Spleen (tissue), 11 donors: Measurements from ENCODE around the gene ACKR3. TPM values are rescaled to one million over a fixed set of nuclear protein-coding genes. Genes with fewer than 3 reads are reported as not detected.

Experiments
- DNase-seq: peaks from one replicate; pipeline ENCODE4 v3.0.0-alpha.2; 2020
- H3K27ac ChIP-seq, 8 donors: fragments of 200-600 bp; sonication (generic) in 7 of 8; 1 replicate in 4 of 8; 2 replicates in 4 of 8; pipeline versions ENCODE4 v1.5.0 to v1.8.0; 2016 to 2021; ENCODE audit warnings: inconsistent platforms in 4 of 8, mild to moderate bottlenecking in 4 of 8, moderate library complexity in 1 of 8
- H3K27me3 ChIP-seq, 7 donors: fragments of 200-600 bp; sonication (generic) in 6 of 7; replicated peaks in 1 of 7; 1 replicate in 4 of 7; 2 replicates in 3 of 7; pipeline versions ENCODE4 v1.5.0 to v1.8.0; 2016 to 2021; ENCODE audit warnings: inconsistent platforms in 3 of 7, mild to moderate bottlenecking in 1 of 7
- H3K36me3 ChIP-seq, 6 donors: fragments of 200-600 bp; sonication (generic) in 5 of 6; 1 replicate in 4 of 6; 2 replicates in 2 of 6; pipeline versions ENCODE4 v1.5.0 to v1.8.0; 2016 to 2021; ENCODE audit warnings: inconsistent platforms in 2 of 6
- H3K4me1 ChIP-seq, 6 donors: fragments of 200-600 bp; sonication (generic) in 5 of 6; 1 replicate in 3 of 6; 2 replicates in 3 of 6; pipeline versions ENCODE4 v1.5.0 to v1.8.0; 2016 to 2021; ENCODE audit warnings: inconsistent platforms in 3 of 6
- H3K4me3 ChIP-seq, 8 donors: fragments of 200-600 bp; sonication (generic) in 7 of 8; 1 replicate in 4 of 8; 2 replicates in 4 of 8; pipeline versions ENCODE4 v1.5.0 to v1.8.0; 2016 to 2021; ENCODE audit warnings: inconsistent platforms in 4 of 8, mild to moderate bottlenecking in 4 of 8, moderate library complexity in 2 of 8
- H3K9me3 ChIP-seq, 8 donors: fragments of 200-600 bp; sonication (generic) in 7 of 8; 1 replicate in 4 of 8; 2 replicates in 4 of 8; pipeline versions ENCODE4 v1.5.0 to v1.8.0; 2016 to 2021; ENCODE audit warnings: inconsistent platforms in 4 of 8
- POLR2A ChIP-seq, 3 donors: fragments of 450-650 bp; IDR thresholded peaks; one replicate each; pipeline ENCODE4 v1.5.1; 2017; ENCODE audit warnings: antibody characterized with exemption in 3 of 3, mild to moderate bottlenecking in 1 of 3
- POLR2AphosphoS5 ChIP-seq, 3 donors: sonication (generic); formaldehyde crosslinking; IDR thresholded peaks; one replicate each; pipeline ENCODE4 v1.5.1; 2017; ENCODE audit warnings: antibody characterized with exemption in 3 of 3
- WGBS, 5 donors: extraction: QIAGEN DNeasy Blood & Tissue Kit in 3 of 5; methylation state at CpG; one replicate each; pipeline versions ENCODE4 v1.1.5 to v1.1.7; 2013 to 2018; 5-methylcytosine and 5-hydroxymethylcytosine counted together
- intact Hi-C: fragments of 100-400 bp; cut with DNase I; formaldehyde crosslinking; loops from one replicate; pipeline ENCODE4 v1.15.0; 2023; ENCODE audit warnings: low total_unique reads
- polyA plus RNA-seq, 3 donors: library from polyadenylated mRNA; stranded (reverse); fragments of 200-250 nt; gene quantifications; one replicate each; pipeline ENCODE4 v1.2.1, GENCODE V29; 2013
- total RNA-seq, 7 donors: library from RNA; depleted of rRNA in 3 of 7; stranded (reverse); fragments of >200 nt in 3 of 7; fragmentation: NEBNext Ultra II Directional in 4 of 7; extraction: Animal tissue kit (Norgen Biotek cat#: 25700) in 4 of 7; gene quantifications; one replicate each; pipeline versions ENCODE4 v1.1.0 to v1.2.1, GENCODE V29; 2016 to 2021
- TF ChIP-seq, protein P1 (sequence below), 11 experiments: fragments of 200-600 bp in 7 of 11; fragments of 450-650 bp in 4 of 11; sonication (generic) in 4 of 11; IDR thresholded peaks in 8 of 11; conservative IDR thresholded peaks in 3 of 11; 1 replicate in 7 of 11; 2 replicates in 4 of 11; pipeline versions ENCODE4 v1.4.0 to v1.8.0; 2016 to 2021; ENCODE audit warnings: antibody characterized with exemption in 11 of 11, inconsistent platforms in 4 of 11, mild to moderate bottlenecking in 1 of 11
- donor health status: healthy with polysubstance abuse.
- donor health status: DM: no; HTN: no; CAD: no; lungs with moderate emphysema.
- donor health status: DM: no; HTN: no; CAD: no.
- donor health status: Bipolar disorder and iron deficiency.
- donor health status: healthy.
- donor health status: DM: no; HTN: no; CAD: no.
- donor health status: DM: yes; HTN: yes; CAD: no.

Gene ACKR3
- total and polyA plus RNA-seq, 10 donors = 11.5 to 164 (median 67.0) TPM

DNA sequence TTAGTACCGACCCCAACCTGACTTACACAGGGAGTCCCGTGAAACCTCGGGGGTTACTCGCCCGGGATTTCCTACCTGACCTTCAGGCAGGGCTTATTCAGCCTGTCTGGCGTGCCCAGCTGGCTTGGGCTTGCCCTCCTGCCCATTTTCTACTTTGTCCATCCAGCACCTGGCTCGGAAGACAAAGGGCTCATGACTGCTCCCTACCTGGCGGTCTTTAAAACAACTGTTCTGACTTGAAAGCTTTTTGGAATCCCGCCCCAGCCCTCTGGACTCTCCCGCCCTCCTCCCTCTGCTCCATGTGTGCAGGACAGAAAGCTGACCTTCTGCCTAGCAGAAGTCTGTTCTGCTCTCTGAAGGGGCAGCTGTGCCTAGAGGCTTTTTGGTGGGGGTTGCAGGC, 43.1 kb downstream of the ACKR3 start:
- Histone ChIP-seq H3K27ac (no peak overlapping the region), H3K27me3 (peaks cover 0 to 30% (median 0%) of the 10 kb centered on the region in 7 donors), H3K9me3 (no peaks in the 10 kb centered on the region), H3K4me1 (no peaks in the 10 kb centered on the region), H3K36me3 (no peaks in the 10 kb centered on the region), H3K4me3 (no peak overlapping the region)
- intact Hi-C loops = no loop called here
- WGBS, 5 donors = 83 to 88% (median 86%) methylated on average over 10 of the region's 10 CpGs
- DNase-seq = peak; percentile 54
- TF ChIP-seq, protein P1, sequence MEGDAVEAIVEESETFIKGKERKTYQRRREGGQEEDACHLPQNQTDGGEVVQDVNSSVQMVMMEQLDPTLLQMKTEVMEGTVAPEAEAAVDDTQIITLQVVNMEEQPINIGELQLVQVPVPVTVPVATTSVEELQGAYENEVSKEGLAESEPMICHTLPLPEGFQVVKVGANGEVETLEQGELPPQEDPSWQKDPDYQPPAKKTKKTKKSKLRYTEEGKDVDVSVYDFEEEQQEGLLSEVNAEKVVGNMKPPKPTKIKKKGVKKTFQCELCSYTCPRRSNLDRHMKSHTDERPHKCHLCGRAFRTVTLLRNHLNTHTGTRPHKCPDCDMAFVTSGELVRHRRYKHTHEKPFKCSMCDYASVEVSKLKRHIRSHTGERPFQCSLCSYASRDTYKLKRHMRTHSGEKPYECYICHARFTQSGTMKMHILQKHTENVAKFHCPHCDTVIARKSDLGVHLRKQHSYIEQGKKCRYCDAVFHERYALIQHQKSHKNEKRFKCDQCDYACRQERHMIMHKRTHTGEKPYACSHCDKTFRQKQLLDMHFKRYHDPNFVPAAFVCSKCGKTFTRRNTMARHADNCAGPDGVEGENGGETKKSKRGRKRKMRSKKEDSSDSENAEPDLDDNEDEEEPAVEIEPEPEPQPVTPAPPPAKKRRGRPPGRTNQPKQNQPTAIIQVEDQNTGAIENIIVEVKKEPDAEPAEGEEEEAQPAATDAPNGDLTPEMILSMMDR (IDR thresholded peaks at IDR 0.05 in 8 of 11, conservative IDR thresholded peaks at IDR 0.05 in 3 of 11) = no peak
- TF ChIP-seq POLR2A (IDR thresholded peaks at IDR 0.05) = no peak
- no peak for TF ChIP-seq POLR2AphosphoS5 (IDR thresholded peaks at IDR 0.05)

DNA sequence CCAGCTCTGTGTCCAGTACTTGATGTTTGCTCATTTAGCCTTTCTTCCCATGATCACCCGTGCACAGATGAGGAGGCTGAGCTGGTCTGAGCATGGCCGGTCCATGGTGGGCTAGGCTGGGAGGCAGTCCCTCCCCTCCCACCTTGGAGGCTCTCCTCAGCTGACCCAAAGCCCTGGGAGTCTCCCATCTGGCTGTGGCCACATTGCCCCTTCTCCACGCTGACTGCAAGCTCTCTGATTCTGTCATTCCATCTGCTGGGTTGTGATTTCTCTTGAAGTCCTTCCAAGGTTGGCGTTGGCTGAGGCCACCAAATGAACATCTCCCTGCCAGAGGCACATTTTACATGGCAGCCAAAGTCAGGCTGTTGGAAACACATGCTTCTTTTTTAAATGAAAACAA, 44.0 kb downstream of the ACKR3 start:
- TF ChIP-seq POLR2AphosphoS5 (IDR thresholded peaks at IDR 0.05) (no peak), POLR2A (IDR thresholded peaks at IDR 0.05) (no peak)
- TF ChIP-seq, protein P1 (IDR thresholded peaks at IDR 0.05 in 8 of 11, conservative IDR thresholded peaks at IDR 0.05 in 3 of 11) = no peak
- Histone ChIP-seq H3K9me3 (no peaks in the 10 kb centered on the region), H3K27me3 (peaks cover 0 to 30% (median 0%) of the 10 kb centered on the region in 7 donors), H3K36me3 (no peaks in the 10 kb centered on the region), H3K4me3 (no peak overlapping the region), H3K4me1 (no peaks in the 10 kb centered on the region), H3K27ac (no peak overlapping the region)
- DNase-seq = peak; percentile 54
- WGBS, 5 donors = 87 to 94% (median 90%) methylated on average over 2 to 4 of the region's 4 CpGs
- intact Hi-C loops = no loop called here

DNA sequence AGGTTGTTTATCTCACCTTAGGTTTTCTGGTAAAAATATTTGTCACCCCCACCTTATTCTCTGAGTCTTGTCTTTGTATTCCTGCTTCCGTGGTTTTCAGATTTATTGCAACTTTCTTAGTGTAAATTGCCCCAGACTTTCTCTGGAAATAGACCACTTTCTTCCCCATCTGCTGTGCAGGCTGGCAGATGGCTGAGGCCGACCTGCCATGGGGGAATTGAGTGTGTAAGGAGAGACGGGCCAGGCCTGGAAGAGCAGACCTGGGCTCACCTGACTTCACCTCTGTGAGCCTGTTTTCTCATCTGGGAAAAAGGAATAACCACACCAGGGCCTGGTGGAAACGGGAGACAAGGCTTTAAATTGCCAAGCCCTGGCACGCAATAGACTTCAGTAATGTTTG, 44.9 kb downstream of the ACKR3 start:
- WGBS, 5 donors = 76 to 83% (median 80%) methylated on average over 5 of the region's 5 CpGs
- peak; percentile 50 for DNase-seq
- Histone ChIP-seq H3K9me3 (no peaks in the 10 kb centered on the region), H3K4me1 (no peaks in the 10 kb centered on the region), H3K36me3 (no peaks in the 10 kb centered on the region), H3K27me3 (peaks cover 0 to 30% (median 0%) of the 10 kb centered on the region in 7 donors), H3K4me3 (no peak overlapping the region), H3K27ac (no peak overlapping the region)
- TF ChIP-seq POLR2AphosphoS5 (IDR thresholded peaks at IDR 0.05) (no peak), POLR2A (IDR thresholded peaks at IDR 0.05) (no peak)
- intact Hi-C loops = no loop called here

DNA sequence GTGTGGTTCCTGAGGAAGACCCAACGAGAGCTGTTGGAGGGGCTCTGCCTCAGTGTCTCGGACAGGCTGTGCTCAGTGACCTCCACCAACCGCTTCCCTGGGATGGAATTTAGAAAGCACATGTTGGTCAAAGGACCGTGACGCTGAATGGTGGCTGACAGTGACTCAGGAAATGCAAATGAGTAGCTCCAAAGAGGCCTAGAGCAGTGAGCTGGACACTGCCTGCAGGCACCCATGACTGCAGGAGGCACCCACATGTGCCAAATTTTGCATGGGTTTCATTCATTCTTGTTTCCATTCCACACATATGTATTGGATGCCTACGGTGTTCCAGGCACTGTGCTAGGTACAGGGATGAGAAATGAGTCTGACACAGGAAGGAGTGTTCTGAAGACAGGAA, 46.4 kb downstream of the ACKR3 start:
- intact Hi-C loops = no loop called here
- H3K27me3 ChIP-seq = peaks cover 0 to 30% (median 0%) of the 10 kb centered on the region in 7 donors
- H3K4me1 ChIP-seq = no peaks in the 10 kb centered on the region
- no peak overlapping the region for H3K4me3 ChIP-seq
- no peaks in the 10 kb centered on the region for H3K9me3 ChIP-seq
- TF ChIP-seq POLR2A (IDR thresholded peaks at IDR 0.05) = no peak
- TF ChIP-seq, protein P1 (IDR thresholded peaks at IDR 0.05 in 8 of 11, conservative IDR thresholded peaks at IDR 0.05 in 3 of 11) = no peak
- TF ChIP-seq POLR2AphosphoS5 (IDR thresholded peaks at IDR 0.05) = no peak
- 82 to 93% (median 89%) methylated on average over 6 of the region's 6 CpGs for WGBS, 5 donors
- no peaks in the 10 kb centered on the region for H3K36me3 ChIP-seq
- H3K27ac ChIP-seq = no peak overlapping the region
- DNase-seq = no peak

DNA sequence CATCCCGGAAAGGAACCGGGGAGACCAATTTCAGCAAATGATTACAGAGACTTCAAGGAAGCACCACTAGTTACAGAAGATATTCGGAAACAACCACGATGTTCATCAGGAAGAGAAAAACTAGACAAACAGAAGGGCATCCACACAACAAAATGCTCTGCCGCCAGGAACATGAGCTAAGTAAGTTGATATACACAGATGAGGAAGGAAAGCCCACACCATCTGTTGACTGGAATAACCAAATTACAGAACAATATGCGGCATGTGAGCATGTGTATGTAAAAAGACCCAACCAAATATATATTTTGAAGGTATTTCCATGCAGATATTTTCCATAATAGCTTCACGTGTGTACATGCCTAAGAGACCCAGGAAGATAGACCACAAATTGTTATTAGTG, 47.0 kb downstream of the ACKR3 start:
- WGBS, 5 donors = 87 to 95% (median 91%) methylated on average over 7 of the region's 7 CpGs
- intact Hi-C loops = no loop called here

More for the DNA sequence above, 47.0 kb downstream of the ACKR3 start:
- Histone ChIP-seq H3K9me3 (no peaks in the 10 kb centered on the region), H3K27ac (no peak overlapping the region), H3K4me1 (no peaks in the 10 kb centered on the region), H3K27me3 (peaks cover 0 to 30% (median 0%) of the 10 kb centered on the region in 7 donors), H3K36me3 (no peaks in the 10 kb centered on the region), H3K4me3 (no peak overlapping the region)
- TF ChIP-seq POLR2A (IDR thresholded peaks at IDR 0.05) (no peak), POLR2AphosphoS5 (IDR thresholded peaks at IDR 0.05) (no peak)
- TF ChIP-seq, protein P1 (IDR thresholded peaks at IDR 0.05 in 8 of 11, conservative IDR thresholded peaks at IDR 0.05 in 3 of 11) = no peak
- no peak for DNase-seq
